ENCODE data around the gene FSTL4. TPM values are rescaled to one million over a fixed set of nuclear protein-coding genes. Genes with fewer than 3 reads are reported as not detected.

Gene FSTL4
- total RNA-seq, 2 donors from 2014 or later, result 4.4 to 5.5 TPM

DNA sequence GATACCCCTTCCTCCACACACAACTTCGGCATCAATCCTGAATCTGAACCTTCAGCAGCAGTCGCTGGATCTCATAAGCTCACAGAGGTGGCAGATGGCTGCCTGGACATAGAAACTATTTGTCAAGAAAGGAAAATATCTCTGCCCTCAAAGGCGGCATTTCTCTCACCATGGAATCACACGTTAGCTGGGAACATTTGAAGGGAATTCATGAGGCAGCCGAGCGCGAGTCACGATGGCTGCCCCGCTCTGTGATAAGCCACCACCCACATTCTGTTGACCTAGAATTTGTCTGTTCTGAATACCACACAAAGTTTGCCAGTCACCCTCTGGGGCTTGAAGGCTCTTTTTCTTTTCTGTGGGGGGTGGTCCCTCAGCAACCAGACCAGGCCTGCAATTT is 157.9 kb downstream of the FSTL4 start:
- H3K4me1 Mint-ChIP-seq, result no peaks in the 10 kb centered on the region
- Histone ChIP-seq H3K36me3 (ENCODE audit: control insufficient read depth, insufficient read depth, low read length) (no peaks in the 10 kb centered on the region), H3K4me3 (ENCODE audit: low read length) (no peak overlapping the region), H3K4me1 (ENCODE audit: control insufficient read depth, insufficient read depth, low read length) (no peaks in the 10 kb centered on the region), H3K9ac (ENCODE audit: extremely low read depth, low read length, poor library complexity, severe bottlenecking) (no peak overlapping the region), H3K9me3 (ENCODE audit: control insufficient read depth, low read length) (no peaks in the 10 kb centered on the region), H3K27ac (ENCODE audit: low read depth, low read length) (no peak overlapping the region), H3K27me3 (ENCODE audit: control insufficient read depth, insufficient read depth, low read length, poor library complexity, severe bottlenecking) (no peaks in the 10 kb centered on the region)
- no peaks in the 10 kb centered on the region for H3K27me3 Mint-ChIP-seq (ENCODE audit: insufficient read depth)
- H3K36me3 Mint-ChIP-seq (ENCODE audit: low read depth), result no peaks in the 10 kb centered on the region
- no peak overlapping the region for H3K27ac Mint-ChIP-seq
- no peak for DNase-seq
- H3K9me3 Mint-ChIP-seq, result no peaks in the 10 kb centered on the region
- H3K4me3 Mint-ChIP-seq, result no peak overlapping the region
- TF ChIP-seq CTCF (conservative IDR thresholded peaks at IDR 0.05), result no peak
- WGBS, 2 experiments (ENCODE audit: insufficient coverage in 1 of 2, insufficient read length in 1 of 2), result 93 to 95% methylated on average over 8 to 9 of the region's 9 CpGs

GRCh38 chr5:133453831-133454230 is 158.5 kb downstream of the FSTL4 start:
- H3K27me3 ChIP-seq (ENCODE audit: control insufficient read depth, insufficient read depth, low read length, poor library complexity, severe bottlenecking), result no peaks in the 10 kb centered on the region
- no peak overlapping the region for H3K4me3 Mint-ChIP-seq
- no peaks in the 10 kb centered on the region for H3K4me1 ChIP-seq (ENCODE audit: control insufficient read depth, insufficient read depth, low read length)
- TF ChIP-seq CTCF (conservative IDR thresholded peaks at IDR 0.05), result no peak
- H3K9me3 Mint-ChIP-seq, result no peaks in the 10 kb centered on the region
- no peak overlapping the region for H3K27ac Mint-ChIP-seq
- no peak overlapping the region for H3K9ac ChIP-seq (ENCODE audit: extremely low read depth, low read length, poor library complexity, severe bottlenecking)
- 88% methylated on average over 2 of the region's 2 CpGs; no CpG with 5 or more reads in 1 of the 2 experiments for WGBS, 2 experiments (ENCODE audit: insufficient coverage in 1 of 2, insufficient read length in 1 of 2)
- no peaks in the 10 kb centered on the region for H3K36me3 ChIP-seq (ENCODE audit: control insufficient read depth, insufficient read depth, low read length)
- H3K36me3 Mint-ChIP-seq (ENCODE audit: low read depth), result no peaks in the 10 kb centered on the region
- DNase-seq, result no peak
- H3K27ac ChIP-seq (ENCODE audit: low read depth, low read length), result no peak overlapping the region
- no peaks in the 10 kb centered on the region for H3K9me3 ChIP-seq (ENCODE audit: control insufficient read depth, low read length)
- H3K4me1 Mint-ChIP-seq, result no peaks in the 10 kb centered on the region
- no peaks in the 10 kb centered on the region for H3K27me3 Mint-ChIP-seq (ENCODE audit: insufficient read depth)
- no peak overlapping the region for H3K4me3 ChIP-seq (ENCODE audit: low read length)

DNA sequence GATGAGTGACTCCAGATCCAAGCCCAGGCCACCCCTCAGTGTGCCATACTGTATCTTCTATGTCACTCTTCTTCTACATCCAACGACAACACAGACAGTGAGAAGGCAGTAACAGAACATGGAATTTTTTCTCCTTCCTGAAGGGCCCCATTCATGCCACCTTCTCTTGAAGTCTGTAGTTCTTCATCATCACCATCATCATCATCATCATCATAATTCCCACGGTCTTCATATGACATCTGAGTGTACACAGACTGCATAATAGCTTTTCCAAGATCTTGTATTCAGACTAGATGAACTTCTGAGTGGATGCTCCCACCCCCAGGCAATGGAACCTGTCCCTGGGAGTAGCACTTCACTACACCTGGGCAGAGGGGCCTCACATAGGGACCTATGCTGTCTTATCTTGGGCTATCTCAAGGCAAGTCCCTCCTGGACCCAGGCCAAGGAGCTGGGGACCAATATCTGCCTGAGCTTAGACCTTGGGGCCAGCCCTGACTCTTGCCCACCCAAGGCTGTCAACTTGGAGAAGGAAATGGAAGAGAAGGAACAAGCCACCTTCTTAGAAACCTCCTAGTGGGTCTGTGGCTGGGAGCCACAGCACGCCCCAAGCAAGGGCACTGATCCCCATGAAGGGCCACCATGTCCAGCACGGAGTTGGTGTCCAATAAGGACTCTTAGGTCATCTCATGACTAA is 159.1 kb downstream of the FSTL4 start:
- no peak for TF ChIP-seq CTCF (conservative IDR thresholded peaks at IDR 0.05)
- H3K4me3 Mint-ChIP-seq, result no peak overlapping the region
- no peaks in the 10 kb centered on the region for H3K36me3 Mint-ChIP-seq (ENCODE audit: low read depth)
- no peaks in the 10 kb centered on the region for H3K4me1 Mint-ChIP-seq
- H3K27ac Mint-ChIP-seq, result no peak overlapping the region
- Histone ChIP-seq H3K9me3 (ENCODE audit: control insufficient read depth, low read length) (no peaks in the 10 kb centered on the region), H3K27ac (ENCODE audit: low read depth, low read length) (no peak overlapping the region), H3K4me3 (ENCODE audit: low read length) (no peak overlapping the region), H3K27me3 (ENCODE audit: control insufficient read depth, insufficient read depth, low read length, poor library complexity, severe bottlenecking) (no peaks in the 10 kb centered on the region), H3K36me3 (ENCODE audit: control insufficient read depth, insufficient read depth, low read length) (no peaks in the 10 kb centered on the region), H3K4me1 (ENCODE audit: control insufficient read depth, insufficient read depth, low read length) (no peaks in the 10 kb centered on the region), H3K9ac (ENCODE audit: extremely low read depth, low read length, poor library complexity, severe bottlenecking) (no peak overlapping the region)
- no peaks in the 10 kb centered on the region for H3K9me3 Mint-ChIP-seq
- 89 to 96% methylated on average over 4 of the region's 4 CpGs for WGBS, 2 experiments (ENCODE audit: insufficient coverage in 1 of 2, insufficient read length in 1 of 2)
- no peaks in the 10 kb centered on the region for H3K27me3 Mint-ChIP-seq (ENCODE audit: insufficient read depth)
- DNase-seq, result no peak
